ENCODE measurements around the gene DHPS. TPM values are rescaled to one million over a fixed set of nuclear protein-coding genes. Genes with fewer than 3 reads are reported as not detected.

Gene DHPS
- total and polyA plus RNA-seq, 5 donors from 2014 or later = 78.5 to 122 (median 98.2) TPM

DNA sequence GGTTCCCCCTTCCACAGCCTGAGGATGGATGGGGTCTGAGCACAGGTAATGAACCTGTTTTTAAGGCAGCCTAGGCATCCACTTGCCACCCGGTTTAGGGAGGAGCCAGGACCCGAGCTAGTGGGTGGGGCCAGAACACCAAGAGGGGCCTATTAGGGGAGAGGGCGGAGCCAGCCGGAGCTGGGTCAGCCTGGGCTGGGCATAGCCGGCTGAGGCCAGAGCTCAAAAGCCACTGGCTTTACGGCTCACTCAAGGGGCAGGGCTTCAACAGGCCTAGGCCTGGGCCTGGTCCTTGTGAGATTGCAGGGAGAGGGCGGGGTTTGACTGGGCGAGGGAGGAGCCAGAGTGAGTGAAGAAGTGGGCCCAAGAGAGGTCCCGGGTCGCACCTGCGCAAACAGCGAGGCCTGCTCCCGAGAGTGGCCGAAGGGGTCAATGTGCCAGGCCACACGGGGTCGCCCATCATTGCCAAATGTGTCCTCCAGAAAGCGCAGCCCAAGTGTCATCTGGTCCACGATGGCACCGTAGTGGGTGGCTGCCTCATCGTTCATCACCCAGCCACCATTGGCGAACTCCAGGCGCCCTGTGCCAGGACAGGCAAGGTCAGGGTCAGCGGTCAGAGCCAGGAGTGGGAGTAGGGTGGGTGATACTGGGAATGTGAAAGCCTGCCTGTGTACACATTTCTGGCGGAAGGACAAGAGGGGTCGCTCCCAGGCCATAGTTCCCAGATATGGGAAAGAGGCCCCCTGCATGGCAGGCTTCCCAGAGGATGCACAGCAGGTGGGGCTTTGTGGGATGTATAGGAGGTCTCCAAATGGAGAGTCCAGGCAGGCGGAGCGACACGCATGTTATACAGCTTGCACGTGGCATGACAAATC is 17.0 kb downstream of the DHPS start:
- Histone ChIP-seq H3K36me3 (ENCODE audit: control insufficient read depth, insufficient read depth, low read length) (peaks cover 39% of the 10 kb centered on the region), H3K4me1 (ENCODE audit: control insufficient read depth, insufficient read depth, low read length, poor library complexity, severe bottlenecking) (peaks cover 51% of the 10 kb centered on the region), H3K27me3 (ENCODE audit: control insufficient read depth, insufficient read depth, low read length) (no peaks in the 10 kb centered on the region), H3K9me3 (ENCODE audit: control insufficient read depth in 2 of 2, low read length in 2 of 2) (no peaks in the 10 kb centered on the region), H3K4me3 (ENCODE audit: low read depth, low read length) (peak overlapping the region; percentile 95), H3K27ac (ENCODE audit: insufficient read depth, low read length, poor library complexity, severe bottlenecking) (peak overlapping the region; percentile 97)
- Mint-ChIP-seq H3K27me3 (no peaks in the 10 kb centered on the region), H3K36me3 (peaks cover 6% of the 10 kb centered on the region), H3K27ac (peak overlapping the region in 2 of 3 donors; percentile 98 to 99), H3K9me3 (no peaks in the 10 kb centered on the region), H3K4me3 (peak overlapping the region; percentile 69 to 99 (median 92)), H3K4me1 (peaks cover 5 to 51% (median 32%) of the 10 kb centered on the region in 4 donors)
- ATAC-seq (ENCODE audit: low read depth in 2 of 2) = no peak
- DNase-seq = no peak

GRCh38 chr19:12660980-12661379 is 20.7 kb downstream of the DHPS start:
- no peak overlapping the region for H3K4me3 Mint-ChIP-seq
- Histone ChIP-seq H3K27me3 (ENCODE audit: control insufficient read depth, insufficient read depth, low read length) (no peaks in the 10 kb centered on the region), H3K9me3 (ENCODE audit: control insufficient read depth in 2 of 2, low read length in 2 of 2) (no peaks in the 10 kb centered on the region), H3K4me3 (ENCODE audit: low read depth, low read length) (no peak overlapping the region), H3K36me3 (ENCODE audit: control insufficient read depth, insufficient read depth, low read length) (peaks cover 51% of the 10 kb centered on the region), H3K4me1 (ENCODE audit: control insufficient read depth, insufficient read depth, low read length, poor library complexity, severe bottlenecking) (peaks cover 19% of the 10 kb centered on the region), H3K27ac (ENCODE audit: insufficient read depth, low read length, poor library complexity, severe bottlenecking) (no peak overlapping the region)
- no peaks in the 10 kb centered on the region for H3K27me3 Mint-ChIP-seq
- H3K9me3 Mint-ChIP-seq = no peaks in the 10 kb centered on the region
- ATAC-seq (ENCODE audit: low read depth in 2 of 2) = no peak
- no peak for DNase-seq
- no peak overlapping the region for H3K27ac Mint-ChIP-seq
- H3K4me1 Mint-ChIP-seq = peaks cover 0 to 20% (median 11%) of the 10 kb centered on the region in 4 donors
- H3K36me3 Mint-ChIP-seq = peaks cover 13% of the 10 kb centered on the region

- peaks cover 0 to 5% (median under 1%) of the 10 kb centered on the region in 4 donors for H3K4me1 Mint-ChIP-seq
- H3K36me3 ChIP-seq (ENCODE audit: control insufficient read depth, insufficient read depth, low read length) = peaks cover 55% of the 10 kb centered on the region
- H3K9me3 ChIP-seq (ENCODE audit: control insufficient read depth in 2 of 2, low read length in 2 of 2) = no peaks in the 10 kb centered on the region
- DNase-seq (no peak), ATAC-seq (ENCODE audit: low read depth in 2 of 2) (no peak)
- peaks cover 24% of the 10 kb centered on the region for H3K36me3 Mint-ChIP-seq
- H3K4me3 ChIP-seq (ENCODE audit: low read depth, low read length) = no peak overlapping the region
- no peak overlapping the region for H3K27ac ChIP-seq (ENCODE audit: insufficient read depth, low read length, poor library complexity, severe bottlenecking)
- no peaks in the 10 kb centered on the region for H3K27me3 Mint-ChIP-seq
- no peak overlapping the region for H3K4me3 Mint-ChIP-seq
- peaks cover 0 to 1% (median 0%) of the 10 kb centered on the region in 7 donors for H3K9me3 Mint-ChIP-seq
- H3K27me3 ChIP-seq (ENCODE audit: control insufficient read depth, insufficient read depth, low read length) = no peaks in the 10 kb centered on the region
- H3K4me1 ChIP-seq (ENCODE audit: control insufficient read depth, insufficient read depth, low read length, poor library complexity, severe bottlenecking) = no peaks in the 10 kb centered on the region
- no peak overlapping the region for H3K27ac Mint-ChIP-seq
Observed at GRCh38 chr19:12657966-12658365, 23.7 kb downstream of the DHPS start.

- Mint-ChIP-seq H3K4me3 (no peak overlapping the region), H3K9me3 (peaks cover 0 to 1% (median 0%) of the 10 kb centered on the region in 7 donors), H3K27me3 (no peaks in the 10 kb centered on the region), H3K27ac (peak overlapping the region in 1 of 3 donors; percentile 60), H3K36me3 (peaks cover 24% of the 10 kb centered on the region), H3K4me1 (peaks cover 0 to 5% (median under 1%) of the 10 kb centered on the region in 4 donors)
- Histone ChIP-seq H3K4me1 (ENCODE audit: control insufficient read depth, insufficient read depth, low read length, poor library complexity, severe bottlenecking) (no peaks in the 10 kb centered on the region), H3K27ac (ENCODE audit: insufficient read depth, low read length, poor library complexity, severe bottlenecking) (no peak overlapping the region), H3K9me3 (ENCODE audit: control insufficient read depth in 2 of 2, low read length in 2 of 2) (no peaks in the 10 kb centered on the region), H3K36me3 (ENCODE audit: control insufficient read depth, insufficient read depth, low read length) (peaks cover 52% of the 10 kb centered on the region), H3K4me3 (ENCODE audit: low read depth, low read length) (no peak overlapping the region), H3K27me3 (ENCODE audit: control insufficient read depth, insufficient read depth, low read length) (no peaks in the 10 kb centered on the region)
- DNase-seq (no peak), ATAC-seq (ENCODE audit: low read depth in 2 of 2) (no peak)
Observed at GRCh38 chr19:12656899-12657571, 24.6 kb downstream of the DHPS start.

DNA sequence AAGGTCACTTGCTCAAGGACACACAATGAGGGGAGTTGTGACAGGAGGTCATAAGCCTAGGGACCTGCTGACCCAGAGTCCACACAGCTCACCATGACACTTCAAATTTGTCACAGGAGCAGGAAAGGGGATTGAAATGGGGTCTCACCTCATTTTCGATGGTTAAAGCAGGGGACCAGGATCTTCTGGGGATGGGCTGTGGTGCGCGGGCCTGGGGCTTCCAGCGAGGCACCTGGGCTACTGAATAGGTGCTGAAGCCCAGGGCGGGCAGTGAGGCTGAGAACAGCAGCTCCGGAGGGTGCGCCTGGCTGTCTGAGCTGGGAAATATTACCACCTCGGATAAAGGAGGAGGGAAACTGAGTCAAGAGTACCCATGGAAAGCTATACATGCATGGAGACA is 26.1 kb downstream of the DHPS start:
- H3K4me3 ChIP-seq (ENCODE audit: low read depth, low read length) = no peak overlapping the region
- H3K4me1 Mint-ChIP-seq = peaks cover 0 to 5% (median under 1%) of the 10 kb centered on the region in 4 donors
- no peak for DNase-seq
- no peak for ATAC-seq (ENCODE audit: low read depth in 2 of 2)
- peaks cover 0 to 1% (median 0%) of the 10 kb centered on the region in 7 donors for H3K9me3 Mint-ChIP-seq
- H3K27me3 Mint-ChIP-seq = no peaks in the 10 kb centered on the region
- no peaks in the 10 kb centered on the region for H3K9me3 ChIP-seq (ENCODE audit: control insufficient read depth in 2 of 2, low read length in 2 of 2)
- no peak overlapping the region for H3K27ac ChIP-seq (ENCODE audit: insufficient read depth, low read length, poor library complexity, severe bottlenecking)
- H3K36me3 ChIP-seq (ENCODE audit: control insufficient read depth, insufficient read depth, low read length) = peaks cover 45% of the 10 kb centered on the region
- no peak overlapping the region for H3K4me3 Mint-ChIP-seq
- no peaks in the 10 kb centered on the region for H3K4me1 ChIP-seq (ENCODE audit: control insufficient read depth, insufficient read depth, low read length, poor library complexity, severe bottlenecking)
- peaks cover 33% of the 10 kb centered on the region for H3K36me3 Mint-ChIP-seq
- H3K27me3 ChIP-seq (ENCODE audit: control insufficient read depth, insufficient read depth, low read length) = no peaks in the 10 kb centered on the region
- peak overlapping the region in 2 of 3 donors; percentile 65 to 66 for H3K27ac Mint-ChIP-seq

DNA sequence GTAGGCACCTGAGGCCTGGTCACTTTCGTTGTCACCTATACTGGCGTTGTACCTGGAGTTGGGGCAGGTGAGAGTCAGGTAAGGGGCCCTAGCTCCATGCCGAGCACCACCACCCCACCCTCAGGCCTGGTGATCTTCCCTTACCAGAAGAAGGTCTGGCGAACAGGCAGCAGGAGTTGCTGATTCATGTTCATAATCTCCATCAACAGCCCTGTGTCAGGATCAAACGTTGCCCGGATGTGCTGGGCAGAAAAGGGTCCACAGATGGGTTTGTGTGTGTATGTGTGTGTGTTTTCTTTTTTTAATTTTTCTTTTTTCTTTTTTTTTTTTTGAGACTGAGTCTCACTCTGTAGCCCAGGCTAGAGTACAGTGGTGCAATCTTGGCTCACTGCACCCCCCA is 29.5 kb downstream of the DHPS start:
- ATAC-seq (ENCODE audit: low read depth in 2 of 2) = no peak
- H3K9me3 Mint-ChIP-seq = peaks cover 0 to 1% (median 0%) of the 10 kb centered on the region in 7 donors
- H3K4me1 Mint-ChIP-seq = peaks cover 0 to 5% (median 0%) of the 10 kb centered on the region in 4 donors
- no peak overlapping the region for H3K4me3 Mint-ChIP-seq
- H3K9me3 ChIP-seq (ENCODE audit: control insufficient read depth in 2 of 2, low read length in 2 of 2) = no peaks in the 10 kb centered on the region
- peaks cover 28% of the 10 kb centered on the region for H3K36me3 Mint-ChIP-seq
- no peaks in the 10 kb centered on the region for H3K27me3 ChIP-seq (ENCODE audit: control insufficient read depth, insufficient read depth, low read length)
- no peak overlapping the region for H3K27ac ChIP-seq (ENCODE audit: insufficient read depth, low read length, poor library complexity, severe bottlenecking)
- DNase-seq = no peak
- H3K4me1 ChIP-seq (ENCODE audit: control insufficient read depth, insufficient read depth, low read length, poor library complexity, severe bottlenecking) = no peaks in the 10 kb centered on the region
- H3K27me3 Mint-ChIP-seq = no peaks in the 10 kb centered on the region
- H3K4me3 ChIP-seq (ENCODE audit: low read depth, low read length) = no peak overlapping the region
- no peak overlapping the region for H3K27ac Mint-ChIP-seq
- H3K36me3 ChIP-seq (ENCODE audit: control insufficient read depth, insufficient read depth, low read length) = peaks cover 31% of the 10 kb centered on the region

DNA sequence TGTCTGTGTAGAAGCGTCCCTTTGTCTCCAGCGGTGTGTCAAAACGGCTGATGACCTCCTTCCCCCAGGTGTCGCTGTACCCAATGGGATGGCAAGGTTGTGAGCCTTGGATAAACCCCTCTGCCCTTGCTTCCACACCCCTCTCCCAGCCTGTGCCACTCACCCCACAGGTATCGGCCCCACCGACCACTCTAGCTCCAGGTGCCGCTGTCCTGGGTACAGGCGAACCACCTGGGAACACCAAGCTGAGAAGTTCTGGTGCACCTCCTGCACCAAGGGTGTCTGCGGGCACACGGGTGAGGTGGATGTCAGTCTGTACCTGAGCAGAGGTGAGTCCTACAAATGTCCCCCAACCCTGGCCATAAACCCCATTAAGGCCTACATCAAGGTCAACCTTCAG is 31.7 kb downstream of the DHPS start:
- Mint-ChIP-seq H3K9me3 (peaks cover 0 to 1% (median 0%) of the 10 kb centered on the region in 7 donors), H3K27ac (no peak overlapping the region), H3K27me3 (no peaks in the 10 kb centered on the region), H3K4me1 (peaks cover 0 to under 1% (median 0%) of the 10 kb centered on the region in 4 donors), H3K36me3 (peaks cover 17% of the 10 kb centered on the region), H3K4me3 (no peak overlapping the region)
- Histone ChIP-seq H3K4me1 (ENCODE audit: control insufficient read depth, insufficient read depth, low read length, poor library complexity, severe bottlenecking) (no peaks in the 10 kb centered on the region), H3K36me3 (ENCODE audit: control insufficient read depth, insufficient read depth, low read length) (peaks cover 15% of the 10 kb centered on the region), H3K9me3 (ENCODE audit: control insufficient read depth in 2 of 2, low read length in 2 of 2) (no peaks in the 10 kb centered on the region), H3K27ac (ENCODE audit: insufficient read depth, low read length, poor library complexity, severe bottlenecking) (no peak overlapping the region), H3K27me3 (ENCODE audit: control insufficient read depth, insufficient read depth, low read length) (no peaks in the 10 kb centered on the region), H3K4me3 (ENCODE audit: low read depth, low read length) (no peak overlapping the region)
- ATAC-seq (ENCODE audit: low read depth in 2 of 2) (no peak), DNase-seq (no peak)
